HUDEP-2 (cell line): Measurements from ENCODE around the gene NAALADL1.

Source experiments
- DNase-seq, 76 experiments: peaks; one replicate each; lab custom pipeline; 2025; ENCODE audit not compliant: unreplicated experiment in 76 of 76; lab: John Stamatoyannopoulos, UW

The NAALADL1 gene, protein sequence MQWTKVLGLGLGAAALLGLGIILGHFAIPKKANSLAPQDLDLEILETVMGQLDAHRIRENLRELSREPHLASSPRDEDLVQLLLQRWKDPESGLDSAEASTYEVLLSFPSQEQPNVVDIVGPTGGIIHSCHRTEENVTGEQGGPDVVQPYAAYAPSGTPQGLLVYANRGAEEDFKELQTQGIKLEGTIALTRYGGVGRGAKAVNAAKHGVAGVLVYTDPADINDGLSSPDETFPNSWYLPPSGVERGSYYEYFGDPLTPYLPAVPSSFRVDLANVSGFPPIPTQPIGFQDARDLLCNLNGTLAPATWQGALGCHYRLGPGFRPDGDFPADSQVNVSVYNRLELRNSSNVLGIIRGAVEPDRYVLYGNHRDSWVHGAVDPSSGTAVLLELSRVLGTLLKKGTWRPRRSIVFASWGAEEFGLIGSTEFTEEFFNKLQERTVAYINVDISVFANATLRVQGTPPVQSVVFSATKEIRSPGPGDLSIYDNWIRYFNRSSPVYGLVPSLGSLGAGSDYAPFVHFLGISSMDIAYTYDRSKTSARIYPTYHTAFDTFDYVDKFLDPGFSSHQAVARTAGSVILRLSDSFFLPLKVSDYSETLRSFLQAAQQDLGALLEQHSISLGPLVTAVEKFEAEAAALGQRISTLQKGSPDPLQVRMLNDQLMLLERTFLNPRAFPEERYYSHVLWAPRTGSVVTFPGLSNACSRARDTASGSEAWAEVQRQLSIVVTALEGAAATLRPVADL

DNA sequence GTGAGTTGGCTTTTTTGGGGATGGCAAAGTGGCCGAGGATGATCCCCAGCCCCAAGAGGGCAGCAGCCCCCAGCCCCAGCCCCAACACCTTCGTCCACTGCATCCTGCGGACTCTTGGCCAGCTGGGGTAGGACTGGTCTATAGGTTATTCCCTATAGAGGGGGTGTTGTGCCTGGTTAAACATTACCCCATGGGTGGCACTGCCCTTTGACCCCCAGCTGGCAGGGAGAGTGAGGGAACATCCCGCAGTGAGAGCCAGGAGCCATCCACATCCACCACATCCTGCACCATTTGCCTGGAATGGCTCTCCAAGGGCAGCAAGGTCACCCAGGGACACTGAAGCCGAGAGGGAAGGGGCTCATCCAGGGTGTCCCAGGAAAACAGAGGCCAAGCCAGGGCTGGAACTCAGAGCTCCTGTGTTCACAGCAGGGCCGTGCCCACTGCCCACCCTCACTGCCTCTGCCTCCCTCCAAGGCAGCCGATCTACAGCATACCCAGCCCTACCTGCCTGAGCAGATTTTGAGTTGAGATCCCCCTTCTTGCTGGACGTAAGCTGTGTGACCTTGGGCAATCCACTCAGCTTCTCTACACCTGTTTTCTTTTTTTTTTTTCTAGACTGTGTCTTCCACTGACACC, at the start of gene NAALADL1:
Gene NAALADL1, minus strand, starts transcription at position 135 of the 636 bp plus-strand sequence. Its CDS starts 32 bp downstream, at position 103.
- DNase-seq = no peak

DNA sequence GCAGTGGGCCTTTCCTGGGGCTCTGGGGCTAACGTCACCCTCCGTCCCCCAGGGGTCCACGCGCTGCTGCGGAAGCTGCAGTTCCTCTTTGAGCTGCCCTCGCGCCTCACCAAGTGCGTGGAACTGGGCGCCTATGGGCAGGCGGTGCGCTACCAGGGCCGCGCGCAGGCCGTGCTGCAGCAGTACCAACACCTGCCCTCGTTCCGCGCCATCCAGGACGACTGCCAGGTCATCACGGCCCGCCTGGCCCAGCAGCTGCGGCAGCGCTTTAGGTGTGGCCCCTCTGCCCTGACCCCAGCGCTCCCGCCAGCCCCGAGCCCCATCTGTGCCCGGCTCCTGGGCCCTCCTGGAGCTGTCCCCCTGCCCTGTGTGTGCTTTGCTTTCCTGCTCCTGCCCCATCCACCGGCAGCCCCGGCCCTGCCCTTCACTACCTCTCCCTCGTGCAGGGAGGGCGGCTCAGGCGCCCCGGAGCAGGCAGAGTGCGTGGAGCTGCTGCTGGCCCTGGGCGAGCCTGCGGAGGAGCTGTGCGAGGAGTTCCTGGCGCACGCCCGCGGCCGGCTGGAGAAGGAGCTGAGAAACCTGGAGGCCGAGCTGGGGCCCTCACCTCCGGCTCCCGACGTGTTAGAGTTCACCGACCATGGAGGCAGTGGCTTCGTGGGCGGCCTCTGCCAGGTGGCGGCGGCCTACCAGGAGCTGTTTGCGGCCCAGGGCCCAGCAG, 49.6 kb upstream of the NAALADL1 start:
- DNase-seq = no peak

DNA sequence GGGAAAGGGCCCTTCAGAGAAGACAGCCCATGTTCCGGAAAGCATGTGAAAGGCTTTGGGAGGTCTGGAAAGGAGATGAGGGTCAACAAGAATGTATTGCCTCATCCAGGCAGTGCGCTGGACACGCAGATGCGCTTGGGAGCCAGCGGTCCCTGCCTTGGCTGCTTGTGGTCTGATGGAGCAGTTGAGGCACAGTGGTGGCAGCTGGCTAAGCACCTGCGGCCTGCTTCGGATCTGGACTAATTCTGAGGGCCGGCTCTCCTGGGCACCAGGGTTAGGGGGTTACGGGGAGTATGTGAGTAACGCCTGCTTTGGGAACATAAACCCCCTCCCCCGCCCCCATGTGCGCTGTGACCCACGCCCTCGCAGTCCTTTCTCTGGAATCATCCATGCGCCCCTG, 48.7 kb upstream of the NAALADL1 start:
- DNase-seq = no peak

DNA sequence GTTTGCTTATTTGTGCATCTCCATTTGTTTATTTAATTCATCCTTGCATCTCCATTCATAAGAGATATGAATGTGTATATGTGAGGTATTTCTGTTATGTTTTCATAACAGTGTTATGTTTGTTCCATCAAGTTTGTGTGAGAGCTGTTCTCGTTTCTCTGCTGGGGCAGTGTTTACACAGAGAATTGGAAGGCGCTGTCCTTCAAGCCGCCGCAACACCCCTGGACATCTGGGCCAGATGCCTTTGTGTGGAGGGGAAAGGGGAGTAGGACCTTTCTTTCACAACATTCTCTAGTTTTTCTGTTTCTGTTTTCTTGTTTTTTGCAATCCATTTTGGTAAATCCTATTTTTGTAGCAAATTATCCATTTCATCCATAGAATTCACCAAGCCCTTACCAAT, 46.3 kb upstream of the NAALADL1 start:
- no peak for DNase-seq

DNA sequence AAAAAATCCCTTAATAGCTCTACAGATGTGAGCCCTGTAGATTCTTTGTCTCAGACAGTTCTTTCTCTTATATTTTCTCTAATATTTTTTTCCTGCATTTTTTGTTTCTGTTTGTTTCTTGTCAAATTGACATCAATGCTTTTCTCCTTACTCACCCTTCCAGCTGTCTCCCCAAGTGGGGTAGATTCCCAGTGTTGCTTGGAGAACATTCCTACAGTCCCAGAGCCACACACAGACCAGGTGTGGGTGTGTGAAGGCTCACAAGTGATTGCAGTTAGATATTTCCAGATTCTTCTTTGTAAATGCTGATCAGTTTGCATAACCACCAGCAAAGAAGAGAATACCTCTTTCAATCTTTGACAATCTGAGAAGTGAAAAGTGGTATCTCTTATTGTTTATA, 45.1 kb upstream of the NAALADL1 start:
- DNase-seq = no peak

DNA sequence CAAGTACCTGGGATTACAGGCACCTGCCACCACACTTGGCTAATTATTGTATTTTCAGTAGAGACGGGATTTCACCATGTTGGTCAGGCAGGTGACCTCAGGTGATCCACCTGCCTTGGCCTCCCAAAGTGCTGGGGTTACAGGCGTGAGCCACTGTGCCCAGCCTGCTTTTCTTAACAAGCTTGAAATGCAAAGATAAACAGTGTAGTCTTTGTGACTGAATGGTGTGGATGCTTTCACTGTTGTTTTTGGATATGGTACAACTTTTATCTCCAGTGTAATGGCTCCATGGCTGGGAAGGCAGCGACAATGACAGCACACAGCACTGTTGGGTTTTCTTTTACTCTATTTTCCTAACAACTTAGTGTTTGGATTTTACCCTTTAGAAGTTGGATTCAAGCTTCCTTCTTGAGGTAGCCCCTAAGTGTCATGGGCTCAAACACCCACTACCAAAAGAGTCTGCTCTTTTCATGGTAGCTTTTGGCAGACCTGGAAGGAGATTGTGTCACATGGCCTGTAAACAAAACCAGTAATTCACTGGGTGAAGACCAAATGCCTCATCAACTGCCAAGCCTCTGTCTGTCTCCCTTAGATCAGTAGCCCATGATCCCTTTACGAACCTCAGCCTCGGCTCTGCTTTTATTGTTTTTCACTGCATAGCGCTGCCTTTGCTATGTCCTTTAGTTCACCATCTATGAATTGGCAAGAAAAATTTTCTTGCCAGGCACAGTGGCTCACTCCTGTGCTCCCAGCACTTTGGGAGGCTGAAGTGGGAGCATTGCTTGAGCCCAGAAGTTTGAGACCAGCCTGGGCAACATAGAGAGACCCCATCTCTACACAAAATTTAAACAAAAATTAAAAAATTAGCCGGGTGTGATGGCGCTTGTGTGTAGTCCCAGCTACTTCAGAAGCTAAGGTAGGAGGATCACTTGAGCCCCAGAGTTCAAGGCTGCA, 44.1 kb upstream of the NAALADL1 start:
- no peak for DNase-seq

DNA sequence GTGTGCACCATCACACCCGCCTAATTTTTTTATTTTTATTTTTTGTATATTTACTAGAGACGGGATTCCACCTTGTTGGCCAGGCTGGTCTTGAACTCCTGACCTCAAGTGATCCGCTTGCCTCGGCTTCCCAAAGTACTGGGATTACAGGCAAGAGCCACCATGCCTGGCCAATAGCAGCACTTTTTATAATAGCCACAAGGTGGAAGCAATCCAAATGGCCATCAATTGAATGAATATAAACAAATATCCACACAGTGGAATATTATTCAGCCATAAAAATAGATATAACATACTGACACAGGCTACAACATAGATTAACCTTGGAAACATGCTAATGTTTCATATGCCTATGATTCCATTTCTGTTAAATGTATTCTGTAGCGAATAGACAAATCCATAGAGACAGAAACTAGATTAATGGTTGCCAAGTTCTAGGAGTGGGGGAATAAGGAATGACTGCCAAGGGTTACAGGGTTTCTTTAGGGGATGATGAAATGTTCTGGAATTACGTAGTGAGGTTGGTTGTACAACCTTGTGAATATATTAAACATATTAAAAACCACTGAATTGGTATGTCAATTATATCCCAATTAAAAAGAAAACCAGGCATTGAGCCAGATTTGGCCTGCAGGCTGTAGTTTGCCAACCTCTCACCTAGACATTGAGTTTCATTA, 42.5 kb upstream of the NAALADL1 start:
- no peak for DNase-seq

DNA sequence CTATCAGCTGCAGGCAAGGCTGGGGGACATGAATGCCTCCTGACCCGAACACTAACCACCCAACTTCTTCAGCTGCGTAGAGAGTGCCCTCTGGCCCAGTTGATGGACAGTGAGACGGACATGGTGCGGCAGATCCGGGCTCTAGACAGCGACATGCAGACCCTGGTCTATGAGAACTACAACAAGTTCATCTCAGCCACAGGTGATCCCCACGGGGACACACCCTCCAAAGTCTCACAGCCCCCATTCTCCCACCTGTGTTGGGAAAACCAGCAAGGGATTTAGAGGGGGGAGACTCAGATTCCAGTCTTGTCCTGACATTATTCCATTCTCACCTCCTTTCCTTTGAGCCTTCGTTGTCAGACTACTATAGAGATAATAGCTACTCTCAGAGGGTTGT, 38.6 kb upstream of the NAALADL1 start:
- no peak for DNase-seq

DNA sequence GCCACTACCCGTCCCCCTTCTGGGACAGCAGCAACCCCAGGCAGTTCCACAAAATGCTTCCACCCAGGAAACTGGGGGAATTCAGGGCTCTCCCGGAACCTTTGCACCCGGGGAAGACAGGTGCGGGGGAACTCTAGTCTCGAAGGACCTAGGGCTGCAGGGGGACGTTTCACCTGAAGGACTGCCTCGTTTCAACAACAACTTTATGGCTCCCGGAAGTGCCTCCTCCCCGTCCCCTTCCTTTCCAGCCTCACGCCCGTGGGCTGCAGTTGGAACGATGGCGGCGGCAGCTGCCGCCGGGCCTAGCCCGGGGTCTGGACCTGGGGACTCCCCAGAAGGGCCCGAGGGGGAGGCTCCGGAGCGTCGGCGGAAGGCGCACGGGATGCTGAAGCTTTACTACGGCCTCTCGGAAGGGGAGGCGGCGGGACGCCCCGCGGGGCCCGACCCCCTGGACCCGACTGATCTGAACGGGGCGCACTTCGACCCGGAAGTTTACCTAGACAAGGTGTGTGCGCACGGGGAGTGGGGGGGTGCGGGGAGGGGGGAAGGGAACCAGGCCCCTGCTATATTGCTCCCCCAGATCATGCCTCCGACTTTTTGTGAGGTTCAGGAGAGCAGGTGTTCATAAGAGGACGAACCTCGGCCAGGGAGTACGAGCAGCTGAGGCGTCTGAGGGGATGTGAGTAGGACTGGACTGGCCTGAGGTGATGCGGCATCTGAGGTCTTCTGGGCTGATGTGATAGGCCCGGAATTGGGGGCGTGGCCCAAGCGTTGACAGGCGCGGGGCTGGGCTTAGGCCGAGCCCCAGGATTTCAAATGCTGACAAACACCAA, 37.8 kb upstream of the NAALADL1 start, which contains the start of gene VPS51:
Gene VPS51, plus strand, starts transcription at position 241 of the 833 bp plus-strand sequence. Its CDS starts 37 bp downstream, at position 278.
- DNase-seq = peak in 72 of 76 experiments; percentile 32 to 89 (median 78)

DNA sequence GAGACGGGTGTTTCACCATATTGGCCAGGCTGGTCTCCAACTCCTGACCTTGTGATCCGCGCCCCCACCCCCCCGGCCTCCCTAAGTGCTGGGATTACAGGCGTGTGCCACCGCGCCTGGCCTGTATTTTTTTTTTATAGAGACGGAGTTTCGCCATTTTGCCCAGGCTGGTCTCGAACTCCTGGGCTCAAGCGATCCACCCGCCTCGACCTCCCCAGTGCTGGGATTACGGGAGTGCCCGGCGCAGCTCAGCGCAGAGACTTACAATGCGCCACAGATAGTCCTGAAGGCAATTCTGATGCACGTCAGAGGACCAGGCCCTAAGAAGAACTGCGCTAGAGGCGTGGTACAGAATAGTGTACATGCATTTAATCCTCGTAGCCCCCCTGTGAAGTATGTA, 37.1 kb upstream of the NAALADL1 start:
- DNase-seq = no peak

DNA sequence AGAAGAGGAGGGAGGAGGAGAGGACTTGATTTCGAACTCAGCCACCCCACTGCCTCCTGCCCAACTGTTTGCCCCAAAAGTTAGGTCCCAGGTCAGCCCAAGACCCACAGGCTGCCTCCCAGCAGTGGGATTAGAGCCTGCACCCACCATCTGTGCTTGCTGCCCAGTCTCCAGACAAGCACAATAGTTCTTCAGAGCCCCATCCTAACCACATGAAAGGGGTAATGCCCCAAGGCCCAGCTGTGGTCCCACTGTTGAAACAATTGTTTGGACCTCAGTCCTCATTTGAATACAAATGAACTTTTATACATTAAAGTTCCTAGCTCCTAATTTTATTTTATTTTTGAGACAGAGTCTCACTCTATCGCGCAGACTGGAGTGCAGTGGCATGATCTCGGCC, 32.3 kb upstream of the NAALADL1 start:
- DNase-seq = no peak

DNA sequence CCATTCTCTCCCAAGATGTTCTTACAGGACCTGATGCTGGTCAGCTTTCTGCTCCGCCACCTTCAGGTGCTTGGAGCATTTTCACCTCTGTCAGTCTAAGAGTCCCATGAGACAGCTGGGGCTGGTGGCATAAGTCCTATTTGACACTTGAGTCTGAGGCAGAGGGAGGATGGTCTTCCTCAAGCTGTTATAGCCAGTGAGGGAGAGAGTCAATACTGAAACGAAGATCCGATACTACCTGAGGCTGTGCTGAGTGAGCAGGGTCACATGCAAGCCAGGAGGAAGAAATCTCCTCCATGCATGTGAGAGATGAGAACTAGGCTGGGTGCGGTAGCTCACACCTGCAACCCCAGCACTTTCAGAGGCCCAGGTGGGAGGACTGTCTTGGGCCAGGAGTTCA, 31.3 kb upstream of the NAALADL1 start:
- DNase-seq = no peak

DNA sequence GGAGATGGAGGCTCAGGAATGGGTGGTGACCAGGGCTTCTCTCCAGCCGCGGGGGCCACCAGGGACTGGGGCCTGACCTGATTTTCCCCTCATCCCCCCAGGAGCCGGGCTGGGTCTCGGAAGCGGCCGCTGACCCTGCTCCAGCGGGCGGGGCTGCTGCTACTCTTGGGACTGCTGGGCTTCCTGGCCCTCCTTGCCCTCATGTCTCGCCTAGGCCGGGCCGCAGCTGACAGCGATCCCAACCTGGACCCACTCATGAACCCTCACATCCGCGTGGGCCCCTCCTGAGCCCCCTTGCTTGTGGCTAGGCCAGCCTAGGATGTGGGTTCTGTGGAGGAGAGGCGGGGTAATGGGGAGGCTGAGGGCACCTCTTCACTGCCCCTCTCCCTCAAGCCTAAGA, 29.5 kb upstream of the NAALADL1 start:
- DNase-seq = no peak

DNA sequence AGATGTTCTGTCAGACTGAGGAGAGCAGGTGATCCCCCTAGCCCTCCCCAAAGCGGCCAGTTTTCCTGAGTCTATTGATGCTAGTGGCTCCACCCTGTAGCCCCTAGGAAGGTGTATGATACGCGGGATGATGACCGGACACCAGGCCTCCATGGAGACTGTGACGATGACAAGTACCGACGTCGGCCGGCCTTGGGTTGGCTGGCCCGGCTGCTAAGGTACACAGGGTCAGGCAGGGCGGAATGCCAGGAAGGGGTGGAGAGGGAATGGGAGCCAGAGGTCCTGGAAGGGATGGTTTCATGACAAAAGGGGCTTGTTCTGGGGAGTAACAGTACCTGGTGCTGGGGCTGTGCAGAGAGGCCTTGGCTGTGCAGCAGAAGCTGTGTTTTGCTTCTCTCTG, 28.9 kb upstream of the NAALADL1 start:
- DNase-seq = no peak

DNA sequence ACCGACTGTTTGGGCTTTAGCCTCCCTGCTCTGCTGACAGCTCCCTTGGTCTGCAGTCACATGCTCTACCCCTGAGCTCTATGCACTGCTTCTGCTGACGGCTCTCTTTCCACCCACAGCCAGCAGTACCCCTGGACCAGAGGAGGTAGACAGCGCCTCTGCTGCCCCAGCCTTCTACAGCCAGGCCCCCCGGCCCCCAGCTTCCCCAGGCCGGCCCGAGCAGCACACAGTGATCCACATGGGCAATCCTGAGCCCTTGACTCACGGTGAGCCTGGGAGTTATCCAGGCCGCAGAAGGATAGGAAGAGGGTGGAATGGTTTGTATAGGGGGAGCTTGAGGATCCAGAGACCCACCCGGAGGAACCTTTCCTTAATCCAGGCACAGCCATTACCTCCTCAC, 28.5 kb upstream of the NAALADL1 start:
- DNase-seq = no peak

DNA sequence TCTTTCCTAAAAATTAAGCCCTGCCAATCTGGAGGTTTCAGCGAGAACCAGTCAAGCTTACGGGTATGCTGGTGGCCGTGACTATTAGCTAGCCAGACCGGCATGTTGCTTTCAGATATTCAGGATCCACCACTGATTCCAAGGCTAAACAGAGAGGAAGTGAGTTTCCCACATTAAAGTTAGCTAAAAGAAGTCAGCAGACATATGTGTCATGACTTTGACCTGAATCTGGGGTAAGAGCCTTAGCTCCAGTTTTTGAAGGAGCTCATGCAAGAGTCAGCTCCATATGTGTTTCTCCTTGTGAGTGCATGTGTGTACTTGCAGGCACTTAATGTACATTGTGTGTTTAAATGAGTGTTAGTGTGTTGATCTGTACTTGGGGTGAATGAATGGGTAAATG, 27.1 kb upstream of the NAALADL1 start:
- DNase-seq = no peak

DNA sequence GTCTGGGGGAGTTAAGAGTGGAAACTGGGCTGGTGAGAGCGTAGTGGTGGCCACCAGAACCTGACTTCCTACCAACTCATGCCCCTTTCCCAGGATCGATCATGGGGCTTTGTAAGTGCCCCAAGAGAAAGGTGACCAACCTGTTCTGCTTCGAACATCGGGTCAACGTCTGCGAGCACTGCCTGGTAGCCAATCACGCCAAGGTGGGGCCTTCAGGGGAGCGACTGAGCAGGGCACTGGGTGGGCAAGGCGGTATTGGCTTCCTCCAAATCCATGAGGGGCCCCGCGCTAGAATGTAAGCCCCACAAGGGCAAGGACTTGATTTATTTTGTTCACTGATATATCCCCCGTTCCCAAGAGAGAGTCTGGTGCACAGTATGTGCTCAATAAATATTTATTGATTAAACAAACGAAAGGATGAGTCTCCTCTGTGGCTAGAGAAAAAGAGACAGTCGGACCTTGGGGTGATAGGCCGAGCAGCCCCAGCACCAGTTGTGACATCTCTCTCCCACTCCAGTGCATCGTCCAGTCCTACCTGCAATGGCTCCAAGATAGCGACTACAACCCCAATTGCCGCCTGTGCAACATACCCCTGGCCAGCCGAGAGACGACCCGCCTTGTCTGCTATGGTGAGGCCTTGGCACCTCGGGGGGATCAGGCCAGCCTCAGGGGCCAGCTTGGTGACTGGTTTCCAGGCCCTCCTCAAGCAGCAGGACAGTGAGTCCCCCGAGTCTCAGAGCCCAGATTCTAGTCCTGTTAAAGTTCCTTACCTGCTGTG, 26.4 kb upstream of the NAALADL1 start:
- DNase-seq = no peak
